Measurements from ENCODE around the gene ATCAY.

DNA sequence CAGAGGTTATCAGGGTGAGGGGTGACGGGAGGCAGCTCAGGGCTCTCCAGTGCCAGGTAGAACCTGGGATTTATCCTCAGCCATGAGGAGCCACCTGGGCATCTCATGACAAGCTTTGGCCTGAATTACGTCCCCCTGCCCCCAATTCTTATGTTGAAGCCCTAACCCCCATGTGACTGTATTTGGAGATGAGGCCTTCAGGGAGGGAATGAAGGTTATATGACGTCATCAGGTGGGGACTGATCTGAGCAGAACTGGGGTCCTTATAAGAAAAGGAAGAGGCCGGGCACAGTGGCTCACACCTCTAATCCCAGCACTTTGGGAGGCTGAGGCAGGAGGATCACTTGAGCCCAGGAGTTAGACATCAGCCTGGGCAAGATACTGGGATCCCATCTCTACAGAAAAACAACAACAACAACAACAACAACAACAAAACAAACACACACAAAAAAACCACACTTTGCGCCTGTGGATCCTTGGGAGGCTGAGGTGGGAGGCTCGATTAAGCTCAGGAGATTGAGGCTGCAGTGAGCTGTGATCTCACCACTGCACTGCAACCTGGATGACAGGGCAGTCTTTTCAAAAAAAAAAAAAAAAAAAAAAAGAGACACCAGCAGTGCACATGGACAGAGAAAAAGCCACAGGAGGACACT is 30.0 kb upstream of the ATCAY start:
- TF ChIP-seq, protein P1, sequence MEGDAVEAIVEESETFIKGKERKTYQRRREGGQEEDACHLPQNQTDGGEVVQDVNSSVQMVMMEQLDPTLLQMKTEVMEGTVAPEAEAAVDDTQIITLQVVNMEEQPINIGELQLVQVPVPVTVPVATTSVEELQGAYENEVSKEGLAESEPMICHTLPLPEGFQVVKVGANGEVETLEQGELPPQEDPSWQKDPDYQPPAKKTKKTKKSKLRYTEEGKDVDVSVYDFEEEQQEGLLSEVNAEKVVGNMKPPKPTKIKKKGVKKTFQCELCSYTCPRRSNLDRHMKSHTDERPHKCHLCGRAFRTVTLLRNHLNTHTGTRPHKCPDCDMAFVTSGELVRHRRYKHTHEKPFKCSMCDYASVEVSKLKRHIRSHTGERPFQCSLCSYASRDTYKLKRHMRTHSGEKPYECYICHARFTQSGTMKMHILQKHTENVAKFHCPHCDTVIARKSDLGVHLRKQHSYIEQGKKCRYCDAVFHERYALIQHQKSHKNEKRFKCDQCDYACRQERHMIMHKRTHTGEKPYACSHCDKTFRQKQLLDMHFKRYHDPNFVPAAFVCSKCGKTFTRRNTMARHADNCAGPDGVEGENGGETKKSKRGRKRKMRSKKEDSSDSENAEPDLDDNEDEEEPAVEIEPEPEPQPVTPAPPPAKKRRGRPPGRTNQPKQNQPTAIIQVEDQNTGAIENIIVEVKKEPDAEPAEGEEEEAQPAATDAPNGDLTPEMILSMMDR (IDR thresholded peaks at IDR 0.05; ENCODE audit: low read depth, low read length): no peak
- no peak for TF ChIP-seq EZH2phosphoT487 (IDR thresholded peaks at IDR 0.05; ENCODE audit: low read depth)

Data from OCI-LY3 (cell line).